HG03521 (cell line): ENCODE data around the gene LBHD2.
"Not testable (repeated sequence)": the region's sequence is repeated elsewhere in the genome, so short reads cannot be mapped to it uniquely, and the experiment has no call there.

Experiments used
- ATAC-seq: cut with Tn5 transposase; IDR thresholded peaks from one replicate; pipeline ENCODE4 v1.9.1; 2021; ENCODE audit warnings: mild to moderate bottlenecking, moderate library complexity; ENCODE audit not compliant: unreplicated experiment

The LBHD2 gene

DNA sequence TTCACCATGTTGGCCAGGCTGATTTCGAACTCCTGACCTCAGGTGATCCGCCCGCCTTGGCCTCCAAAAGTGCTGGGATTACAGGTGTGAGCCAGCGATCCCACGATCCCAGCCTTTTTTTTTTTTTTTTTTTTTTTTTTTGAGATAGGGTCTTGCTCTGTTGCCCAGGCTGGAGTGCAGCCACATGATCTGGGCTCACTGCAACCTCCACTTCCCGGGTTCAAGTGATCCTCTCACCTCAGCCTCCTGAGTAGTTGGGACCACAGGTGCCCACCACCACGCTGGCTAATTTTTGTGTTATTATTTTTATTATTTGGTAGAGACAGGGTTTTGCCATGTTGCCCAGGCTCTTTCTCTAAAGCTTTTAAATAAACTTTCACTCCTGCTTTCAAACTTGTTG is 33.5 kb downstream of the LBHD2 start:
- ATAC-seq = not testable (repeated sequence)

GRCh38 chr14:103118018-103118662 is 34.1 kb downstream of the LBHD2 start:
- ATAC-seq = no peak

DNA sequence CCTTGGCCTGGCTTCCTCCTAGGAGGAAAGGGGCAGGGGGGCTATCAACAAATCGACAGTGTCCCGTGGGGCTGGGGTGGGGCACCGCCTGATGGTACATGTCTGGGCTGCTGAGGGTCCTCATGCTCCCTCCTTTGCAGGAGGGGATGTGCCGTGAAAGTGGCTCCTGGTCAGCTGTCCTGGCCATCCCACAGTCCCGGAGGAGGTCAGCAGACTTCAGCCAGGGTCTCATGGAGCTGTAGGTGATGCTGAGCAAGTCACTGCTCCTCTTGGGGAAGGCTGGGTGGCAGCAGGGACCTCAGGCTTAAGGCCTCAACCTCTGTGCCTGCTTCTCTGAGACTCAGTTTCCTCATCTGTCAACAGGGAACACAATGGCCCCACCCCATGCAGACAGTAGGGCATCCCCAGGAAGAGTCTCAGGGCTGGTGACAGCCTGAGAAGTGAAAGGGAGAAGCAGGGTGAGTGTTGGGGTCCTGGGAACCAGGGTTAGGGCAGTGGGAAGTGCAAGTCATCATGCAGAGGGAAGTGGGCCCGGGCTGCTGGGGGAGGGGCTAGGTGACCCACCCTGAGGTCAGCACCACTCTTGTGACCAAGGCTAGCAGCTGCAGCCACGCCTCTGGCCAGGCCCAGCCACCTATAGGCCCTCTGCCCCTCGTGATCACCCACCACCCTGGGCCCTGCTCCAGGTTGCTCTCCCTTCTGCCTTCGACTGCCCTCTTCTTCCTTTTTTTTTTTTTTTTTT is 34.8 kb downstream of the LBHD2 start:
- ATAC-seq = no peak

- ATAC-seq = not testable (repeated sequence)
Measured at GRCh38 chr14:103119527-103119926, 35.5 kb downstream of the LBHD2 start.

- ATAC-seq = no peak
Measured at GRCh38 chr14:103121121-103121845, 37.3 kb downstream of the LBHD2 start.

DNA sequence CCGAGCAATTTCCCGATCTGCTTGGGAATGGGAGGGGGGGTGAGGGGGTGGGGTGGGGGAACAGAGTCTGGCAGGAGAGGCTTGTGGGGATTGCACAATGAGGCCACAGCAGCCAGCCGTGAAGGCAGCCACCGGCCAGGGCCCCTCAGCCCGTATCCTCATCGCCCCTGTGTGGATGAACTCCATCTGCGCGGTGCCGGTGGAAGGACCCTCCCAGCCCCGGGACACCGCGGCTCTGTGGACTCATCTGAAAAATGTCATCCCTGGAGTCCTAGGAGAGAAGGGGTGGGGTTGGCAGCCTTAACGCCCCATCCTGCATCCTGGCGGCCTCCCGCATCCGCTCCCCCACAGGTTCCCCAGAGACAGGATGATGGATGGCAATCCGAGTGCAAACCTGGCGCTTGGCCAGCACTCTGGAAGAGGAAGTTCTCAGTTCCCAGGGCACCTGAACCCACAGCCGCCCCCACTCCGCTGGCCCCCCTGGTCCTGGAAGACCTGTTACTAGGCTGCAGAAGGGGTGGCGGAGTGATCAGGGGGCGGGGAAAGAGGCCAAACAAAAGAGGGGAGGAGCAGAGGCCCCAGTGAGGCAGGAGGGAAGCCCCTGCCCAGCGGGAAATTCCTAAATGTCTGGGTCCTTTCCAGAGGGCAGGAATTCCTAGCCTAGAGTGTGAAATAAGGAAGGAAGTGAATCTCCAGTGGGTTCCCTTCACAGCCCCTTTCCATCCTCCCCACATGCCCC is 38.0 kb downstream of the LBHD2 start:
- ATAC-seq = no peak

- no peak for ATAC-seq
Measured at GRCh38 chr14:103122585-103122946, 38.6 kb downstream of the LBHD2 start.

GRCh38 chr14:103122947-103123633 is 39.1 kb downstream of the LBHD2 start, which contains the start of gene TNFAIP2:
TSS of gene TNFAIP2 (plus strand) at chr14:103123461. CDS start at chr14:103126458, 2,997 bp downstream.
- ATAC-seq = no peak

GRCh38 chr14:103123634-103124500 is 39.9 kb downstream of the LBHD2 start:
- ATAC-seq = no peak

- ATAC-seq = no peak
Measured at GRCh38 chr14:103124501-103125001, 40.5 kb downstream of the LBHD2 start.

DNA sequence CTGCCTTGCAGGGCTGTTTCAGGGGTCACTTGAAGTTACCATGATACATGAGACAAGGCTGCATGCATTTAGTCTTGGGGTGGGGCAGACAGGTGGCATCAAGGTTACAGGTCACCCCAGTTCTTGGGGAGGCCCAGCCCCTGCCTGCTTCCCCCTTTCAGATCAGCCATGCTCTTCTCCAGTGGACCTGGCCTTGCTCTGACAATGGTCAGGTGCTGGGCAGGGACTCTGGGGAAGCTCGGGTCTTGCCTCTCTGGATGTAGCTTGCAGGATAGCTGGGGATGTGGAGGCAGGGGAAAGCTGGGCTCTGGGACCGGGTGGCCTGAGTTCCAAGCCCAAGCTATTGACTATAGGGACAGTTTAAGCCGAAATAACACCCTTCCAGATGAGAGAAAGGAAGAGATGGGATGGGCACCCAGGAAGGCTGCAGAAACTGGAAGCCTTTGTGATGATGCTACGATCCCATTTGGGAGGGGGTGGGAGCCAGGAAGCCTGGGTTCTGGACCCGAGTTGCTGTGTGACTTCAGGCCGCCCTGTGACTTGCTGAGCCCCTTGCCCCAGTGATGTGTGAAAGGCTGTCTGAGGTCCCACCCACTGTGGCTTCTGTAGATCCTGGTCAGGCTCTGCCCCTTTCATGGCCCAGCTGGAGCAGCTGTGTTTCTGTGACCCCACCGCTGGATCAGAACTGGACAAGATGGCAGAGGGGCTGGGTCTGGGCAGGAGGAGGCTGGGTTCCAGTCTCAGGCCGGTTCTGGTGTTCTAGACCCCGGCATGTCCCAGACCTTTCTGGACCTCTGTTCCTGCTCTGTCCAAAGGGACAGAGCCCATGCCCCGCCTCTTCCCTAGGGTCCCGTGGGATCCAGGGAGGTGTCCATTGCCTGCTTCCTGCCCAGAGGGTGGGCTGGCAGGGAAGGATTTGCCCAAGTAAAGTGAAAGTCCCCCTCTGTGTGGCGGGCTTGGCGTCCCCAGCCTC is 41.4 kb downstream of the LBHD2 start:
- ATAC-seq = no peak

GRCh38 chr14:103126088-103126872 is 42.3 kb downstream of the LBHD2 start:
- no peak for ATAC-seq

DNA sequence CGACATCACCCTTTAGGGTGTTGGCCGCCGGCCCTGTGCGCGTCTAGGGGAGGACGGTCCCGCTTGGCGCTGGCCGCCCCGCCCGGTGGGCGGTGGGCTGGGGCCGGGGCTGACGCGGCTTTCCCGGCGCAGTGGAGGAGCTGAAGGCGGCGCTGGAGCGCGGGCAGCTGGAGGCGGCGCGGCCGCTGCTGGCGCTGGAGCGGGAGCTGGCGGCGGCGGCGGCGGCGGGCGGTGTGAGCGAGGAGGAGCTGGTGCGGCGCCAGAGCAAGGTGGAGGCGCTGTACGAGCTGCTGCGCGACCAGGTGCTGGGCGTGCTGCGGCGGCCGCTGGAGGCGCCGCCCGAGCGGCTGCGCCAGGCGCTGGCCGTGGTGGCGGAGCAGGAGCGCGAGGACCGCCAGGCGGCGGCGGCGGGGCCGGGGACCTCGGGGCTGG is 42.9 kb downstream of the LBHD2 start:
- ATAC-seq = no peak

- ATAC-seq = no peak
Measured at GRCh38 chr14:103127356-103127755, 43.3 kb downstream of the LBHD2 start.

GRCh38 chr14:103127861-103128598 is 44.0 kb downstream of the LBHD2 start:
- ATAC-seq = no peak

GRCh38 chr14:103128631-103129300 is 44.8 kb downstream of the LBHD2 start:
- no peak for ATAC-seq
